Endodermal cell (in vitro differentiated cells): ENCODE data around the gene PPP1R16B. TPM values are rescaled to one million over a fixed set of nuclear protein-coding genes. Genes with fewer than 3 reads are reported as not detected.

Experiments used
- DNase-seq: peaks from one replicate; pipeline ENCODE4 v3.0.0-alpha.2; 2017
- H3K27ac ChIP-seq: 2 replicates; pipeline ENCODE4 v1.5.1; 2013; ENCODE audit warnings: mild to moderate bottlenecking, low read depth, low read length, moderate library complexity
- H3K27me3 ChIP-seq: 2 replicates; pipeline ENCODE4 v1.6.1; 2013; ENCODE audit warnings: mild to moderate bottlenecking, low read length, moderate library complexity; ENCODE audit not compliant: insufficient read depth, control insufficient read depth, poor library complexity, severe bottlenecking
- H3K36me3 ChIP-seq: 2 replicates; pipeline ENCODE4 v1.7.0; 2013; ENCODE audit warnings: mild to moderate bottlenecking, low read length, moderate library complexity; ENCODE audit not compliant: control insufficient read depth, insufficient read depth
- H3K4me1 ChIP-seq: one replicate; pipeline ENCODE4 v1.7.0; 2013; ENCODE audit warnings: low read length; ENCODE audit not compliant: control insufficient read depth, insufficient read depth
- H3K4me3 ChIP-seq: 2 replicates; pipeline ENCODE4 v1.5.1; 2013; ENCODE audit warnings: mild to moderate bottlenecking, low read length, moderate library complexity
- H3K9ac ChIP-seq: 2 replicates; pipeline ENCODE4 v1.6.1; 2013; ENCODE audit warnings: mild to moderate bottlenecking, low read length, moderate library complexity; ENCODE audit not compliant: poor library complexity, severe bottlenecking; ENCODE audit errors: extremely low read depth
- H3K9me3 ChIP-seq: 2 replicates; pipeline ENCODE4 v1.6.1; 2013; ENCODE audit warnings: mild to moderate bottlenecking, low read length, moderate library complexity; ENCODE audit not compliant: control insufficient read depth
- H3K27ac Mint-ChIP-seq: 2 replicates; pipeline ENCODE4 v1.8.0; 2020; ENCODE audit warnings: mixed read lengths
- H3K27me3 Mint-ChIP-seq: 2 replicates; pipeline ENCODE4 v1.8.0; 2021; ENCODE audit warnings: mild to moderate bottlenecking, mixed read lengths; ENCODE audit not compliant: insufficient read depth
- H3K36me3 Mint-ChIP-seq: 2 replicates; pipeline ENCODE4 v1.8.0; 2020; ENCODE audit warnings: low read depth, mixed read lengths
- H3K4me1 Mint-ChIP-seq: 2 replicates; pipeline ENCODE4 v1.8.0; 2020; ENCODE audit warnings: mixed read lengths
- H3K4me3 Mint-ChIP-seq: 2 replicates; pipeline ENCODE4 v1.8.0; 2020; ENCODE audit warnings: mild to moderate bottlenecking, moderate library complexity, mixed read lengths
- H3K9me3 Mint-ChIP-seq: 2 replicates; pipeline ENCODE4 v1.8.0; 2020; ENCODE audit warnings: mild to moderate bottlenecking, mixed read lengths
- WGBS, 2 experiments: methylation state at CpG; one replicate each; pipeline versions ENCODE4 v1.1.5 to v1.1.7; 2013; ENCODE audit warnings: missing lambda C conversion rate in 2 of 2, mixed read lengths in 1 of 2; ENCODE audit not compliant: insufficient coverage in 1 of 2, insufficient read length in 1 of 2; 5-methylcytosine and 5-hydroxymethylcytosine counted together
- total RNA-seq, 2 donors: library from RNA; stranded (reverse); fragmentation: NEBNext Ultra II Directional in 1 of 2; extraction: Animal tissue kit (Norgen Biotek cat#: 25700) in 1 of 2; gene quantifications; 2 replicates in 1 of 2; 3 replicates in 1 of 2; pipeline ENCODE4 v1.2.1, GENCODE V29; 2021
- TF ChIP-seq, protein P1 (sequence below): fragments of 200-600 bp; sonication (generic); conservative IDR thresholded peaks from 2 replicates; pipeline ENCODE4 v1.5.0; 2021; ENCODE audit warnings: antibody characterized with exemption, mild to moderate bottlenecking

PPP1R16B gene
- total RNA-seq, 2 donors from 2014 or later: 6.7 to 15.3 TPM

DNA sequence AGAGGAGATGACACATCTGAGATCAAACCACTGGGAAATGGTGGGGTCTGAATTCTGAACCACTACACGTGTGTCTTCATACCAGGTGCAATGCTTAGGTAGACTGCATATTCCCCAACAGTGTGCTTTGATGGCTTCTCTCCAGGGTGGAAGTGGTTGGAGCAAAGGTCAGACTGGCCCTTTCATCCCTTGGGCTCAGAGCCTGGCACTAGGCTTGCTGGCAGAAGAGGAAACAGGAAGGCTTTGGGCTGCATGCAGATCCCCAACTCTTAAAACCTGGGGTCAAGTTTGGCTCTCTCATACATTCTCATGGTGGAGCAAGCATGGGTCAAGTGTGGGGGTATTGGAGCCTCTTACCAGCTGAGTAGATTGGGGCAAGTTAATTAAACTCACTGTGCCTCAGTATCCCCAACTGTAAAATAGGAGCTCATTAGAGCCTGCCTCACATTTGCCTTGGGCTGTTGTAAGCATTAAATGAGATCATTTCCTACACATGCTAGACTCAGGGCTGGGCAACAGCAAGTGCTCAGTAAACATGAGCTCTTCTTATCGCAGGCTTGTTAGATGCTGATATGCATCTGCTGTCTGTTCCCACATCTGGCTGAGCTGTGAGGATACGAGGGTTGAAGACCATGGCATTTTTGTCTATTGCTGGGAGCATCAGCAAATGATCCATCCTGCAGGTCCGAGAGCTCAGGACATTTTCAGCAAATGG, 69.1 kb downstream of the PPP1R16B start:
- Mint-ChIP-seq H3K4me3 (no peak overlapping the region), H3K27me3 (no peaks in the 10 kb centered on the region), H3K27ac (no peak overlapping the region), H3K9me3 (no peaks in the 10 kb centered on the region), H3K4me1 (peaks cover 4% of the 10 kb centered on the region), H3K36me3 (no peaks in the 10 kb centered on the region)
- Histone ChIP-seq H3K9ac (no peak overlapping the region), H3K4me1 (peaks cover 4% of the 10 kb centered on the region), H3K27me3 (no peaks in the 10 kb centered on the region), H3K9me3 (no peaks in the 10 kb centered on the region), H3K27ac (no peak overlapping the region), H3K36me3 (no peaks in the 10 kb centered on the region), H3K4me3 (no peak overlapping the region)
- 87 to 92% methylated on average over 4 of the region's 4 CpGs for WGBS, 2 experiments
- TF ChIP-seq, protein P1, sequence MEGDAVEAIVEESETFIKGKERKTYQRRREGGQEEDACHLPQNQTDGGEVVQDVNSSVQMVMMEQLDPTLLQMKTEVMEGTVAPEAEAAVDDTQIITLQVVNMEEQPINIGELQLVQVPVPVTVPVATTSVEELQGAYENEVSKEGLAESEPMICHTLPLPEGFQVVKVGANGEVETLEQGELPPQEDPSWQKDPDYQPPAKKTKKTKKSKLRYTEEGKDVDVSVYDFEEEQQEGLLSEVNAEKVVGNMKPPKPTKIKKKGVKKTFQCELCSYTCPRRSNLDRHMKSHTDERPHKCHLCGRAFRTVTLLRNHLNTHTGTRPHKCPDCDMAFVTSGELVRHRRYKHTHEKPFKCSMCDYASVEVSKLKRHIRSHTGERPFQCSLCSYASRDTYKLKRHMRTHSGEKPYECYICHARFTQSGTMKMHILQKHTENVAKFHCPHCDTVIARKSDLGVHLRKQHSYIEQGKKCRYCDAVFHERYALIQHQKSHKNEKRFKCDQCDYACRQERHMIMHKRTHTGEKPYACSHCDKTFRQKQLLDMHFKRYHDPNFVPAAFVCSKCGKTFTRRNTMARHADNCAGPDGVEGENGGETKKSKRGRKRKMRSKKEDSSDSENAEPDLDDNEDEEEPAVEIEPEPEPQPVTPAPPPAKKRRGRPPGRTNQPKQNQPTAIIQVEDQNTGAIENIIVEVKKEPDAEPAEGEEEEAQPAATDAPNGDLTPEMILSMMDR: no peak
- DNase-seq: no peak

DNA sequence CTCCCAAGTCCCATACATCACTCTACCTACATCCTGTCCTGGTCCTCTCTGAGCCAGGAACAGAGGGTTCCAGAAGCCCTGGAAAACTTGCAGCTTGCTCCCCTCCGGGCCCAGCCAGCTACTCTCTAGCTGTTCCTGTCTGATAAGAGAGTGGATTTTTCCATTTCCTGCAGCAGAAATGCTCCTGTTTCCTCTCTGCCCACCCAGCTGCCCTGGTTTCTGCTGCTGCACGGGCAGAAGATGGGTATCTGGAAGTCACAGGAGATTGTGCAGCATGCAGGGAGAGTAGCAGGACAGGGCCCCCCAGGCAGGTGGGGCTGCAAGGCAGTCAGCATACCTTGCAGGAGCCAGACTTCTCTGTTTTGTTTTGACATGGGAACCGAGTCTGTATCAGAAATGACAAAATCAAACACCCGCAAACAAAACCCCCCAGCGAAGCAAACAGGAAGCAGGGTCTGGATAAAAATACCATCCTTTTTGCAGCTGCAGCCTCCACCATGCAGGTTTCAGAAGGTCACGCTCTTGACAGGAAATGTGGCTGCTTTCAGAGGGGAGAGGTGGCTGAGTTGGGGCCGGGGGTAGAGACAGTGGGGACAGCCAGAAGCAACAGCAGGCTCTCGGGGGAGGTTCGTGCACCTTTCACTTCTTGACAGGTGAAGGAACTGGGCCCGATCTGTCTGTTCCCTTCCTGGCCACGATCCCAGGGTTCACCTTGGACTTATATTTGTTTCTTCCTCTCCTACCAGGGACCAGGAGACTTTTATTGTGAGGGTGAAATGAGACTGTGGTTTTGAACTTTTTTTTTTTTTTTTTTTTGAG, 69.9 kb downstream of the PPP1R16B start:
- Mint-ChIP-seq H3K4me1 (peaks cover 4% of the 10 kb centered on the region), H3K27ac (no peak overlapping the region), H3K27me3 (no peaks in the 10 kb centered on the region), H3K9me3 (no peaks in the 10 kb centered on the region), H3K4me3 (no peak overlapping the region), H3K36me3 (no peaks in the 10 kb centered on the region)
- TF ChIP-seq, protein P1: no peak
- Histone ChIP-seq H3K27ac (no peak overlapping the region), H3K27me3 (no peaks in the 10 kb centered on the region), H3K9ac (no peak overlapping the region), H3K9me3 (no peaks in the 10 kb centered on the region), H3K4me3 (no peak overlapping the region), H3K4me1 (peaks cover 4% of the 10 kb centered on the region), H3K36me3 (no peaks in the 10 kb centered on the region)
- 87 to 88% methylated on average over 5 to 11 of the region's 11 CpGs for WGBS, 2 experiments
- no peak for DNase-seq

DNA sequence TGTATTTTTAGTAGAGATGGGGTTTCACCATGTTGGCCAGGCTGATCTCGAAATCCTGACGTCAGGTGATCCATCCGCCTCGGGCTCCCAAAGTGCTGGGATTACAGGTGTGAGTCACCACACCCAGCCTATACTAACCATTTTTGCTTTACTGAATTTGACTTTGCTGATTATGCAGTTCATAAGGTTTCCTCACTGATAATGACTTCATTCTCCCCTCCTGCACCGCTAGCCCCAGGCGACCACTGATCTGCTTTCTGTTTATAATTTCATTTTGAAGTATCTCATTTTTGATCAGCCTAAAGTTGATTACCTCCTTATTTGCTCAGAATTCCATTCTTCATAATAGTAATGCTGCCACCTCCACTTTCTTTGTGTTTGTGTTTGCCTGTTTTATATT, 72.0 kb downstream of the PPP1R16B start:
- no peak for DNase-seq
- 94 to 100% methylated on average over 2 to 6 of the region's 6 CpGs for WGBS, 2 experiments
- H3K4me3 Mint-ChIP-seq: no peak overlapping the region

More for the DNA sequence above, 72.0 kb downstream of the PPP1R16B start:
- Mint-ChIP-seq H3K4me1 (peaks cover 4% of the 10 kb centered on the region), H3K9me3 (no peaks in the 10 kb centered on the region), H3K36me3 (no peaks in the 10 kb centered on the region), H3K27me3 (no peaks in the 10 kb centered on the region), H3K27ac (no peak overlapping the region)
- H3K36me3 ChIP-seq: no peaks in the 10 kb centered on the region
- H3K4me1 ChIP-seq: peaks cover 4% of the 10 kb centered on the region
- no peaks in the 10 kb centered on the region for H3K27me3 ChIP-seq
- TF ChIP-seq, protein P1: no peak
- H3K9ac ChIP-seq: no peak overlapping the region
- H3K4me3 ChIP-seq: no peak overlapping the region
- H3K27ac ChIP-seq: no peak overlapping the region
- H3K9me3 ChIP-seq: no peaks in the 10 kb centered on the region
